HepG2 (cell line): ENCODE results near the gene PDE6C. TPM values are rescaled to one million over a fixed set of nuclear protein-coding genes. Genes with fewer than 3 reads are reported as not detected.

Source experiments
- CREBL2 ChIP-seq: sonication (generic); formaldehyde crosslinking; IDR thresholded peaks from 2 replicates; pipeline ENCODE4 v1.8.1; 2023; ENCODE audit warnings: missing genetic modification reagents, mild to moderate bottlenecking, borderline replicate concordance
- FOXP1 ChIP-seq, 2 experiments: fragments of 450-650 bp in 1 of 2; IDR thresholded peaks; 2 replicates each; pipeline ENCODE4 v1.6.1; 2017 to 2018; ENCODE audit warnings: antibody characterized with exemption in 1 of 2
- KDM2A ChIP-seq: sonication (generic); formaldehyde crosslinking; IDR thresholded peaks from 2 replicates; pipeline ENCODE4 v1.4.0; 2020; ENCODE audit warnings: low read depth, missing genetic modification reagents, borderline replicate concordance
- NKX3-1 ChIP-seq: sonication (generic); formaldehyde crosslinking; IDR thresholded peaks from 2 replicates; pipeline ENCODE4 v1.5.0; 2020; ENCODE audit warnings: missing genetic modification reagents
- POLR2A ChIP-seq, 2 experiments: IDR thresholded peaks; 2 replicates each; pipeline ENCODE4 v1.6.1; 2011; ENCODE audit warnings: low read depth in 2 of 2, low read length in 2 of 2, mild to moderate bottlenecking in 1 of 2, moderate library complexity in 1 of 2; ENCODE audit not compliant: insufficient read depth in 1 of 2
- POLR2G ChIP-seq: fragments of 200-400 bp; formaldehyde crosslinking; IDR thresholded peaks from 2 replicates; pipeline ENCODE4 v1.6.1; 2018; ENCODE audit warnings: mild to moderate bottlenecking, low read depth, low read length, moderate library complexity
- RBFOX2 ChIP-seq: fragments of 200-400 bp; formaldehyde crosslinking; IDR thresholded peaks from 2 replicates; pipeline ENCODE4 v1.6.1; 2017; ENCODE audit warnings: low read depth, mild to moderate bottlenecking, low read length
- SALL1 ChIP-seq: sonication (generic); formaldehyde crosslinking; IDR thresholded peaks from 2 replicates; pipeline ENCODE4 v1.8.0; 2022; ENCODE audit warnings: mild to moderate bottlenecking, missing genetic modification reagents
- ZC3H4 ChIP-seq: sonication (generic); formaldehyde crosslinking; IDR thresholded peaks from 2 replicates; pipeline ENCODE4 v1.4.0; 2020; ENCODE audit warnings: missing genetic modification reagents, borderline replicate concordance
- ZFAT ChIP-seq: sonication (generic); formaldehyde crosslinking; conservative IDR thresholded peaks from 2 replicates; pipeline ENCODE4 v1.8.1; 2023; ENCODE audit warnings: missing genetic modification reagents, inconsistent platforms
- ZNF619 ChIP-seq: sonication (generic); formaldehyde crosslinking; IDR thresholded peaks from 2 replicates; pipeline ENCODE4 v1.4.0; 2020; ENCODE audit warnings: mild to moderate bottlenecking, missing genetic modification reagents
- polyA plus RNA-seq, 8 experiments: library from polyadenylated mRNA; depleted of rRNA in 3 of 8; stranded (reverse) in 7 of 8; unstranded in 1 of 8; fragments of >200 nt; fragmentation: Illumina TruSeq in 4 of 8; extraction: Trizol in 4 of 8; gene quantifications; 2 replicates each; pipeline versions ENCODE4 v1.2.1 to v1.2.3, GENCODE V29; 2011 to 2016; ENCODE audit warnings: low read depth in 4 of 8, missing spikeins in 1 of 8, mixed read lengths in 1 of 8; ENCODE audit not compliant: insufficient read depth in 1 of 8
- total RNA-seq, 5 experiments: library from RNA; depleted of rRNA; stranded (reverse); fragments of >200 nt; fragmentation: Illumina TruSeq; extraction: Trizol; gene quantifications; 2 replicates each; pipeline ENCODE4 v1.2.3, GENCODE V29; 2016; ENCODE audit warnings: low read depth in 1 of 5
- TF ChIP-seq, protein P1 (sequence below): sonication (generic); formaldehyde crosslinking; IDR thresholded peaks from 2 replicates; pipeline ENCODE4 v1.4.0; 2020; ENCODE audit warnings: missing genetic modification reagents
- TF ChIP-seq, protein P2 (sequence below): sonication (generic); formaldehyde crosslinking; conservative IDR thresholded peaks from 2 replicates; pipeline ENCODE4 v1.8.1; 2023; ENCODE audit warnings: missing genetic modification reagents
- TF ChIP-seq, protein P3 (sequence below), 2 experiments: sonication (generic) in 1 of 2; formaldehyde crosslinking in 1 of 2; IDR thresholded peaks; 2 replicates each; pipeline versions ENCODE4 v1.5.1 to v1.6.1; 2011 to 2020; ENCODE audit warnings: borderline replicate concordance in 1 of 2, low read depth in 1 of 2, low read length in 1 of 2, mild to moderate bottlenecking in 1 of 2, missing genetic modification reagents in 1 of 2, moderate library complexity in 1 of 2

The PDE6C gene
- total and polyA plus RNA-seq, 2 of the 13 experiments (the other 11 are each of a cell fraction or from before 2014, with no cell fraction given) = 0.64 TPM; not detected in 1

DNA sequence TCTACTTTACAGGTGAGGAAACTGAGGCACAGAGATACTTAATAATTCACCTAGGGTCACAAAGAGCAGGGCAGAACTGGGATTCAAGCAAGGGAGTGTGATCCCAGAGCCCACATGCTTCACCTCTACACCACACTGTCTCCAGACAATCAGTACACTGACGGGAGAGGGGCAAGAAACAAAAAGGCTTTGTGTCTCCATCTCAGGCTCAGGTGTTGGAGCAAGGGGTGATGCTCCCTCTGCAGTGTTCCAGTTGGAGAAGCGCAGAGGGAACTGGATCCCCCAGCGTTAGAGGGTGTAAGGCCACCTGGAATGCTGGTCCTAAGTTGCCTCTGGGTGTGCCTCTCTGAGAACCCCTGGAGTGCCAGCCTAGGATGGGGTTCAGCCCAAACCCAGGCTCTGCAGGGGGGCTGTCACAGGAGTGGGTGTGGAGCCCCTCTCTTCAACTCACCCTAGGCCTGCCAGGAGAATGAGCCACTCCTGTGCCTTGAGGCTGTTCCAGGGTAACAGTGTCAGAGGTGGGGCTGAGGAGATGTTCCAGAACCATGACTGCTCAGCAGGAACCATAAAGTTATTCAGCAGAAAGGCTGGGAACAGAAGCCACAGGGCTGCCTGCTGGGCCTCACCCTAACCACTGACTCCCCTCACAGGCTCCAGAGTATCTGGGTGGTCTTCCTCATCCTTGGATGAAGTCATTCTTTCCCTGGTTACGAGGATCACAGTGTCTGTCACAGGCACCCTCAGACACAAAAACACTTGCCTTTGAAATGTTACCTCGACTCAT lies 16.8 kb upstream of the PDE6C start (continued):
- TF ChIP-seq KDM2A = no peak
- TF ChIP-seq, protein P1, sequence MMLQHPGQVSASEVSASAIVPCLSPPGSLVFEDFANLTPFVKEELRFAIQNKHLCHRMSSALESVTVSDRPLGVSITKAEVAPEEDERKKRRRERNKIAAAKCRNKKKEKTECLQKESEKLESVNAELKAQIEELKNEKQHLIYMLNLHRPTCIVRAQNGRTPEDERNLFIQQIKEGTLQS (CRISPR knock-in tag) = no peak
- TF ChIP-seq, protein P2, sequence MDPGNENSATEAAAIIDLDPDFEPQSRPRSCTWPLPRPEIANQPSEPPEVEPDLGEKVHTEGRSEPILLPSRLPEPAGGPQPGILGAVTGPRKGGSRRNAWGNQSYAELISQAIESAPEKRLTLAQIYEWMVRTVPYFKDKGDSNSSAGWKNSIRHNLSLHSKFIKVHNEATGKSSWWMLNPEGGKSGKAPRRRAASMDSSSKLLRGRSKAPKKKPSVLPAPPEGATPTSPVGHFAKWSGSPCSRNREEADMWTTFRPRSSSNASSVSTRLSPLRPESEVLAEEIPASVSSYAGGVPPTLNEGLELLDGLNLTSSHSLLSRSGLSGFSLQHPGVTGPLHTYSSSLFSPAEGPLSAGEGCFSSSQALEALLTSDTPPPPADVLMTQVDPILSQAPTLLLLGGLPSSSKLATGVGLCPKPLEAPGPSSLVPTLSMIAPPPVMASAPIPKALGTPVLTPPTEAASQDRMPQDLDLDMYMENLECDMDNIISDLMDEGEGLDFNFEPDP = 0 out of 2 replicates have a peak, but pooled peaks have one; percentile 23
- no peak for TF ChIP-seq NKX3-1 (CRISPR knock-in tag)
- TF ChIP-seq FOXP1 (IDR thresholded peaks at IDR 0.05) = no peak
- no peak for TF ChIP-seq FOXP1 (CRISPR knock-in tag; IDR thresholded peaks at IDR 0.05)
- no peak; the same call in 1 of the 2 replicates for TF ChIP-seq ZC3H4 (CRISPR knock-in tag)
- TF ChIP-seq, protein P3, sequence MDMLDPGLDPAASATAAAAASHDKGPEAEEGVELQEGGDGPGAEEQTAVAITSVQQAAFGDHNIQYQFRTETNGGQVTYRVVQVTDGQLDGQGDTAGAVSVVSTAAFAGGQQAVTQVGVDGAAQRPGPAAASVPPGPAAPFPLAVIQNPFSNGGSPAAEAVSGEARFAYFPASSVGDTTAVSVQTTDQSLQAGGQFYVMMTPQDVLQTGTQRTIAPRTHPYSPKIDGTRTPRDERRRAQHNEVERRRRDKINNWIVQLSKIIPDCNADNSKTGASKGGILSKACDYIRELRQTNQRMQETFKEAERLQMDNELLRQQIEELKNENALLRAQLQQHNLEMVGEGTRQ (IDR thresholded peaks at IDR 0.05; ENCODE audit: low read depth, low read length) = no peak
- TF ChIP-seq, protein P3 (CRISPR knock-in tag; IDR thresholded peaks at IDR 0.05; ENCODE audit: borderline replicate concordance) = no peak
- no peak for TF ChIP-seq ZFAT (CRISPR knock-in tag)
- no peak for TF ChIP-seq ZNF619 (CRISPR knock-in tag)
- peak; percentile 63; the same call in 1 of the 2 replicates for TF ChIP-seq POLR2G
- TF ChIP-seq RBFOX2 = peak; percentile 76
- TF ChIP-seq SALL1 (CRISPR knock-in tag) = peak; percentile 28
- TF ChIP-seq CREBL2 (CRISPR knock-in tag) = no peak
- TF ChIP-seq POLR2A (IDR thresholded peaks at IDR 0.05; ENCODE audit: insufficient read depth in 1 of 2, low read depth in 2 of 2, low read length in 2 of 2) = peak in 1 of 2 experiments; percentile 63; a peak in 2 of 4 replicates
